Activated CD4-positive, alpha-beta T cell treated with anti-CD3 and anti-CD28 coated beads for 1 hour (primary cell): Measurements from ENCODE around the gene CPD.
"Not testable (repeated sequence)": the region's sequence is repeated elsewhere in the genome, so short reads cannot be mapped to it uniquely, and the experiment has no call there.

ENCODE experiments used
- DNase-seq: peaks from one replicate; pipeline ENCODE4 v3.0.0-alpha.2; 2020

The CPD gene

DNA sequence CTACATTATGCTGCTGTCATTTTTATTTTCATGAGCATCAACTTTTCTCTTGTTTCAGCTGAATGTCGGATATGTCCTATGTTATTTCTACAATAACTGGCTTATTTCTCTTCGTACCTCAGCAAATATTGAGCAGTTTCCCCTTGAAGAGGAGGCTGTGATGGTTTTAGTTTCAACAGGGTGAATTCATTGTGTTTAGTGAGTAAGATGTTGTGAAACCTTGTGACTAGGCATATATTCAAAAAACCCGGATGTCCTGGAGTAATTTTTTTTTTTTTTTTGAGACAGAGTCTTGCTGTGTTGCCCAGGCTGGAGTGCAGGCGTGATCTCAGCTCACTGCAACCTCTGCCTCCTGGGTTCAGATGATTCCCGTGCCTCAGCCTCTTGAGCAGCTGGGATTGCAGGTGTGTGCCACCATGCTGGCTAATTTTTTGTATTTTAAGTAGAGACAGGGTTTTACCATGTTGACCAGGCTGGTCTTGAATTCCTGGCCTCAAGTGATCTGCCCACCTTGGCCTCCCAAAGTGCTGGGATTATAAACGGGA lies 11.1 kb downstream of the CPD start:
- DNase-seq: no peak

DNA sequence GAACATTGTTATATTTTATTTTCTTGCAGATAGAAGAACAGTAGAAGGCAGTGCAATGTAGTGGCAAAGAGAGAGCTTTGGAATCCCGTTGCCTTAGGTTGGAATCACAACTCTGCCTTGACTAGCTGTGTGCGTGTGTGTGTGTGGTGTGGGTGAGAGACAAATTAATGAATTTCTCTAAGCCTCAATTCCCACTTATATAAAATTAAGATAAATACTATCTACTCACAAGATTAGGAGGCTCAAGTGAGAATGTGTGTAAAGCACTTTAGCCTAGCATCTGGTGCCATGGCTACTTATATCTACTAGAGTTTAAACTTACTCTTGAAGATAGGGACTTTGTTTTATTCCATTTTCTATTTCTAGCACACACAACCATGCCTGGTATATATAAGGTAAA lies 12.8 kb downstream of the CPD start:
- DNase-seq: no peak

DNA sequence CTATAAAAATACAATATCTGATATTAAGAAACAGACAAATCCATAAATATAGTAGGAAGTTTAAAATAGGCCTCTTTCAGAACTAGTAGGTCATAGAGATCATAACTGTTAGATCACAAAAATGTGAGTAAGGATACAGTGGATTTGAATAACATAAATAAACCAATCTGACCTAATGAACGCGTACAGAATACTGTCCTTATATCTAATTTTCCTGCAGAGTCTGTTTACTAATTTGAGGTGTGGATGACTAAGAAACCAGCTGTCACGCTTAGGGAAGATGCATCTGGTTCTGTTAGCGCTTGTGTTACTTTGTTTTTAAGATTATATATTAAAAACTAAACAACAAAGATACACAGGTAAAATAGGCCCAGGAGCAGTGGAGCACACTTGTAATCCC lies 14.8 kb downstream of the CPD start:
- no peak for DNase-seq

DNA sequence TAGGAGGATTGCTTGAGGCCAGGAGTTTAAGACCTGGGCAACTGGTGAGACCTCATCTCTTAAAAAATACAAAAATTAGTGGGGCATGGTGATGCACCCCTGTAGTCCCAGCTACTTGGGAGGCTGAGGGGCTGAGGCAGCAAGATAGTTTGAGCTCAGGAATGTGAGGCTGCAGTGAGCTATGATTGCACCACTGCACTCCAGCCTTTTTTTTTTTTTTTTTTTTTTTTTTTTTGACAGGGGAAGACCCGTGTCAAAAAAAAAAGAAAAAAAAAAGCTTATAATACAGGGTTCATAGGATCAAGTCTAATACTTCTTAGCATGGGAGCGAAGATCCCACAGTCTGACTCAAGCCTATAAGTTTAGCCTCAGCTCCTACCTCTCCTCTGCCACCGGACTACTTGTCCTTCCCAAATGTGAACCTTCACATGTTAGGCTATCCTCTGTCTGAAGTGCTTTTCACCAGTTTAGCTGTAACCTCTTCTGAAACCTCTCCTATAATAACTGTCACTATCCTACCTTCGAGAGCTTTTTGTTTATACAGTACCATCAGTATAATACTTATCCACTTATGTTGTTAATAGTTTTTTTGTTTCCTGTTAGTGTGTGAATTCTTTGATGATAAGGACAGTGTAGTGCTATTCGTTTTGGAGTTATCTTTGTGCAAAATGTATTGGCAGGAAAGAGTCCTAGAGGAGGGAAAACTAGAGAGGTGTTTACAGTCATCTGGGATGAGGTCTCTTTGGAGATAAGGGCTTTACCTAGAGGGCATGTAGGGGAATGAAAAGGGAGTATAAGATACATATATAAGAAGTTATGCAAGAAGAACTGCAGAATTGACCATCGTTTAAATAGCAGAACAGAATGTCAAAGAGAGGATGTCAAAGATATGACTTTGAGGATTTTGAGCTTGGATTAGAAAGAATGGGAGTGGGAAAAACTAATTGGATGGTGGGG lies 15.5 kb downstream of the CPD start:
- no peak for DNase-seq

GRCh38 chr17:30395398-30396022 lies 16.8 kb downstream of the CPD start:
- DNase-seq: no peak

GRCh38 chr17:30396129-30396528 lies 17.4 kb downstream of the CPD start:
- DNase-seq: no peak

DNA sequence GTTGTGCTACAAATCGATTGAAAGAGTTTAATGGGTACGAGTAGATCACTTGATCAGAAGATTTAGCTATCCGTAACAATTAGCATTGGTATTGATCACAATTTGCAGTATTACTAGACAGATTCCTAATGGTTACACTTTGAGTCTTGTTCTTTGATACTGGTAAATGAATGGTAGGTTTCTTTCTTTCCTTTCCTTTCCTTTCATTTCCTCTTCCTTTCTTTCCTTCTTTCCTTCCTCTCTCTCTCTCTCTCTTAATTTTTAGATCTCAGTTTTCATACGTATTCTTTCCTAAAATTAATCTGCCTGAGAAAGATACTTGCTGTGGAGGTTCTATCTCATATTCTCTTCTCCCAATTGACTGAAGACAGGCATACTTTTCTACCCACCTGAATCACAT lies 17.9 kb downstream of the CPD start:
- no peak for DNase-seq

DNA sequence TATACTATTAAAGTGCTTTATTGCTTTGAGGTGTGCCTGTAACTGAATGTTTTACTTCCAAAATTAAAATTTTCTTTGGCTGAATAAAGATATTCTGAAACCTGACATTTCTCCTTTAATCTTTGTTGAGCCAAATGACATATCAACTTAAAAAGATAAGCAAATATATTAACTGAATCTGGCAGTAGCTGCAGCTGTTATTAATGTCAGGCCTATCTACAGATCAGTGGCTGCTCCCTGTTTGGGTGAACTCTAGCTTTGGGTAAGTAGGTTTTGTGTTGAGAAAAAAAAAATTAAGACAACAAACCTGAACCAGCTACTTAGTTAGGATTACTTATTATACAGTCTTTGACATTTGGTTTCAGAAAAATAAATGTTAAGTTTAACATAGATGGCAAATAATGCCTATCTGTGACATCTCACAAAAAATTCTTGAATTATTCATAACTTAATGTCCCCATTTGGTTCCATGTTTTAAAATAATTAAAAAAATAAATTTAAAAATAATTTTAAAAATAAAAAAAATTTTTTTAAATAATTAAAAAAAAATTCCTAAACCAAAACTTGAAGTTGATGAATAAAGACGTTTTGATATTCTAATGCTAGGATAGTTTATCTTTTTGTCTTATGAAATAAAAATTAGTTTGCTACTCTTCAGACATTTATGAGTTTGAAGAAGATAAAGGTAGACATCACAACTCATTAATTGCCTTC lies 19.8 kb downstream of the CPD start:
- no peak for DNase-seq

- no peak for DNase-seq
These were observed 22.4 kb downstream of the CPD start for GRCh38 chr17:30401097-30401496.

DNA sequence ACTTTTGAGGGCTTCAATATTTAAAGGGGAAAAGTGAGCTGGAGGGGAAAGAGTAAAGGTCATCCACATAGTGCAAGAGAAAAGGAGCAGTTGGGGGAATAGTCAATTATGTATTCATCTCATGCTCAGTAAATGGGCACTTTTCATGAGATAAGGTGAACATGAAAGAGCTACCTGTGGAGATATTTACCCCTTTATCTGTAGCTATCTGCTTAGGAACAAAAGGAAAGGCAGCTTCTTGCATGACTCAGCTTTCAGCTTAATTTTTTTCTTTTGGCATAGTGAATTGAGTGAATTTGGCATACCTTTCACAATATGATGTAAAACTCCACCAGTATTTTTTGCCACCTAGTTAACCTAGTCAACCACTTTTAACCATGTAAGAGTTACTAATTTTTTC lies 26.4 kb downstream of the CPD start:
- no peak for DNase-seq

GRCh38 chr17:30410627-30411026 lies 31.9 kb downstream of the CPD start:
- not testable (repeated sequence) for DNase-seq

- not testable (repeated sequence) for DNase-seq
These were observed 33.3 kb downstream of the CPD start for GRCh38 chr17:30412008-30412496.

- no peak for DNase-seq
These were observed 34.4 kb downstream of the CPD start for GRCh38 chr17:30413109-30413508.

GRCh38 chr17:30414486-30414885 lies 35.8 kb downstream of the CPD start:
- DNase-seq: no peak

DNA sequence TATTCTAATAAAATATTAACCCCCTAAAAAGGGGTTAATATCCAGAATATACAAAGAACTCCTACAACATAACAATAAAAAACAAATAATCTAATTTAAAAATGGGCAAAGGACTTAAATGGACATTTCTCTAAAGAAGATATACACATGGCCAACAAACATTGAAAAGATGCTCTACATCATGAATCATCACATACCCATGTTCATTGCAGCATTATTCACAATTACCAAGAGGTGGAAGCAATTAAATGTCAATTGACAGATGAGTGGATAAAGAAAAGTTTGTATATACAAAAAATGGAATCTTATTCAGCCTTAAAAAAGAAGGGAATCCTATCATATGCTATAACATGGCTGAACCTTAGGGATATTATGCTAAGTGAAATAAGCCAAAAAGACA lies 36.8 kb downstream of the CPD start:
- DNase-seq: no peak

- not testable (repeated sequence) for DNase-seq
These were observed 39.3 kb downstream of the CPD start for GRCh38 chr17:30418070-30418469.

DNA sequence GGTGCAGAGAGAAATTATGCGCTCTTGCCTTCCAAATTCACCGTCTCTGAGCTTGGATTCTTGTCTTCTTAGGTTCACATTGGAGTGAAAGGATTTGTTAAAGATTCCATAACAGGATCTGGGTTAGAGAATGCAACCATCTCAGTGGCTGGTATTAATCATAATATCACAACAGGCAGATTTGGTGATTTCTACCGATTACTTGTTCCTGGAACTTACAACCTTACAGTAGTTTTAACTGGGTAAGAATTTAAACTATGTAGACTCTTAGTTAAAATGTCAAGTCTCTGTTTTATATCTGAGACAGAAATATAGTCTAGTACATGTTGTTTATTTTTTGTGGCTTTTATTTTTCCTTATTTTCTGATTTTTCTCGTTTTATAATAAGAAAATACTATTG lies 42.9 kb downstream of the CPD start:
- no peak for DNase-seq

DNA sequence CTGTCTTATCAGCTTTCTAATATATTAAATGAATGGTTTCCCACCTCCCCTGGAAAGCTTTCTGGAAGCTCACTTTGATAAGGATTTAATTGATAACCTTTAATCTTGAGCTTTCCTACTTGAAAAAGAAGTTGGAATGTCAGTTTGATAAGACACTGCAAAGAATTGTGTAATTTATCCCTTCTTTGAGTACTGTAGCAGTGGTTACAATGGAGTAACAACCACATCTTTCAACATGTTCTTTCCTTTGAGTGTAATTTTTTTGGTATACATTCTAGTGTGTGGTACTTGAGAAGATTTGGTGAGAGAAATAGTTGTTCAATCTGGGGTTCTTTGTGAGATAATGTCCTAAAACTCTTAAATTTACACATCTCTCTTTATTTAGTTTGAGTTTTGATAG lies 43.4 kb downstream of the CPD start:
- DNase-seq: no peak

- DNase-seq: no peak
These were observed 45.7 kb downstream of the CPD start for GRCh38 chr17:30424471-30424870.

GRCh38 chr17:30426292-30426691 lies 47.6 kb downstream of the CPD start:
- no peak for DNase-seq

- no peak for DNase-seq
These were observed 48.9 kb downstream of the CPD start for GRCh38 chr17:30427611-30428010.

DNA sequence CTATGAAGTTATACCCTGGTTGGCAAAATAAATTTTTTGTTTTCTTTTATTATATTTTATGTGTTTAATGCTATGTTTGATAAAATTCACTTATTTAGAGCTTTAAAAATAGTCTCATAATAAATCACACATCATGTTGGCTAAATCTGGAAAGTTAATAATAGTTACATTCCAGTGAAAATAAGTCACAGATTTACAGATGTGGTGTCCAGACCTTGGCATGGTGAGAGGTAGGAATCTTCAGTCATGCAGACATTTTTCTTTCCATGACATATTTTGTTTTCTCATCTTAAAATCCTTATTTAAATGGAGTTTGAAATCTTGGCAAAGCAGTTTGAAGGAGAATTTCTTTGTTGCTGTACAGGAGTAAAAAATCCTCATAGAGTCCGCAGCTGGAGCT lies 50.4 kb downstream of the CPD start:
- no peak for DNase-seq

- no peak for DNase-seq
These were observed 54.8 kb downstream of the CPD start for GRCh38 chr17:30433514-30433913.
